GM12892 (cell line): ENCODE results near the gene HEPN1.

Experiments used
- POLR2A ChIP-seq: IDR thresholded peaks from 2 replicates; pipeline ENCODE4 v1.6.1; 2011; ENCODE audit warnings: low read depth, low read length, control low read depth
- POLR2AphosphoS5 ChIP-seq: IDR thresholded peaks from 2 replicates; pipeline ENCODE4 v1.6.1; 2011; ENCODE audit warnings: low read depth, low read length, control low read depth
- TAF1 ChIP-seq: IDR thresholded peaks from 2 replicates; pipeline ENCODE4 v1.6.1; 2011; ENCODE audit warnings: low read depth, mild to moderate bottlenecking, control low read depth, low read length, borderline replicate concordance

- TF ChIP-seq POLR2A (no peak), POLR2AphosphoS5 (no peak), TAF1 (no peak)
Observed at GRCh38 chr11:124920870-124921609, 2.0 kb downstream of the HEPN1 start.
